NB4 (cell line): ENCODE data around the gene ABHD11.

Experiments
- DNase-seq: peaks from one replicate; pipeline ENCODE4 v3.0.0; 2010; ENCODE audit warnings: low read depth
- H3K4me3 ChIP-seq: one replicate; pipeline ENCODE4 v1.5.1; 2011; ENCODE audit warnings: mild to moderate bottlenecking, low read depth, low read length, moderate library complexity
- MYC ChIP-seq: IDR thresholded peaks from 2 replicates; pipeline ENCODE4 v1.6.1; 2011; ENCODE audit warnings: low read depth, low read length
- POLR2A ChIP-seq: IDR thresholded peaks from 2 replicates; pipeline ENCODE4 v1.6.1; 2011; ENCODE audit warnings: mild to moderate bottlenecking; ENCODE audit not compliant: insufficient read length; ENCODE audit errors: extremely low read depth
- TF ChIP-seq, protein P1 (sequence below): IDR thresholded peaks from one replicate; pipeline ENCODE4 v1.5.1; 2012; ENCODE audit warnings: low read depth, low read length
- TF ChIP-seq, protein P2 (sequence below): IDR thresholded peaks from 2 replicates; pipeline ENCODE4 v1.6.1; 2011; ENCODE audit warnings: low read depth, low read length

Gene ABHD11

DNA sequence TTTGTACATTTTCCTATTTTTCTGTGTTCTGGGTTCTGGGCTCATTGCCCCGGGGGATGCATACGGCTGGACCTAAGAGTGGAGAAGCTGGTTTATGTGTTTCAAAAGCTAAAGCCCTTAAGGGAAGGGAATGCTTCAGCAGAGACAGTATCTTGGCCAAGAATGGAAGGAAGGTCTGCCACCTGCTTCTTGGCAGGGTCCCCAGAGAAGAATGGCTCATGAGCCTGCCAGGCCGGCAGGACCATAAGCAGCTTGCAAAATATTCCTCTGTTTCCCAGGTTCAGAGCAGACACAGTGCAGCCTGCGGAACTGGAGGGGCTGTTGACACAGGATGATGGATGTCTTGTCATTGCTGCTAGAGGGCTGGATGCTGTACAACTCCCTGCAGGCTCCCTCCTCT lies 7.8 kb upstream of the ABHD11 start:
- H3K4me3 ChIP-seq = no peak overlapping the region
- DNase-seq = no peak
- TF ChIP-seq, protein P1, sequence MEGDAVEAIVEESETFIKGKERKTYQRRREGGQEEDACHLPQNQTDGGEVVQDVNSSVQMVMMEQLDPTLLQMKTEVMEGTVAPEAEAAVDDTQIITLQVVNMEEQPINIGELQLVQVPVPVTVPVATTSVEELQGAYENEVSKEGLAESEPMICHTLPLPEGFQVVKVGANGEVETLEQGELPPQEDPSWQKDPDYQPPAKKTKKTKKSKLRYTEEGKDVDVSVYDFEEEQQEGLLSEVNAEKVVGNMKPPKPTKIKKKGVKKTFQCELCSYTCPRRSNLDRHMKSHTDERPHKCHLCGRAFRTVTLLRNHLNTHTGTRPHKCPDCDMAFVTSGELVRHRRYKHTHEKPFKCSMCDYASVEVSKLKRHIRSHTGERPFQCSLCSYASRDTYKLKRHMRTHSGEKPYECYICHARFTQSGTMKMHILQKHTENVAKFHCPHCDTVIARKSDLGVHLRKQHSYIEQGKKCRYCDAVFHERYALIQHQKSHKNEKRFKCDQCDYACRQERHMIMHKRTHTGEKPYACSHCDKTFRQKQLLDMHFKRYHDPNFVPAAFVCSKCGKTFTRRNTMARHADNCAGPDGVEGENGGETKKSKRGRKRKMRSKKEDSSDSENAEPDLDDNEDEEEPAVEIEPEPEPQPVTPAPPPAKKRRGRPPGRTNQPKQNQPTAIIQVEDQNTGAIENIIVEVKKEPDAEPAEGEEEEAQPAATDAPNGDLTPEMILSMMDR = no peak
- TF ChIP-seq POLR2A = no peak
- TF ChIP-seq, protein P2, sequence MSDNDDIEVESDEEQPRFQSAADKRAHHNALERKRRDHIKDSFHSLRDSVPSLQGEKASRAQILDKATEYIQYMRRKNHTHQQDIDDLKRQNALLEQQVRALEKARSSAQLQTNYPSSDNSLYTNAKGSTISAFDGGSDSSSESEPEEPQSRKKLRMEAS = no peak
- TF ChIP-seq MYC = no peak

DNA sequence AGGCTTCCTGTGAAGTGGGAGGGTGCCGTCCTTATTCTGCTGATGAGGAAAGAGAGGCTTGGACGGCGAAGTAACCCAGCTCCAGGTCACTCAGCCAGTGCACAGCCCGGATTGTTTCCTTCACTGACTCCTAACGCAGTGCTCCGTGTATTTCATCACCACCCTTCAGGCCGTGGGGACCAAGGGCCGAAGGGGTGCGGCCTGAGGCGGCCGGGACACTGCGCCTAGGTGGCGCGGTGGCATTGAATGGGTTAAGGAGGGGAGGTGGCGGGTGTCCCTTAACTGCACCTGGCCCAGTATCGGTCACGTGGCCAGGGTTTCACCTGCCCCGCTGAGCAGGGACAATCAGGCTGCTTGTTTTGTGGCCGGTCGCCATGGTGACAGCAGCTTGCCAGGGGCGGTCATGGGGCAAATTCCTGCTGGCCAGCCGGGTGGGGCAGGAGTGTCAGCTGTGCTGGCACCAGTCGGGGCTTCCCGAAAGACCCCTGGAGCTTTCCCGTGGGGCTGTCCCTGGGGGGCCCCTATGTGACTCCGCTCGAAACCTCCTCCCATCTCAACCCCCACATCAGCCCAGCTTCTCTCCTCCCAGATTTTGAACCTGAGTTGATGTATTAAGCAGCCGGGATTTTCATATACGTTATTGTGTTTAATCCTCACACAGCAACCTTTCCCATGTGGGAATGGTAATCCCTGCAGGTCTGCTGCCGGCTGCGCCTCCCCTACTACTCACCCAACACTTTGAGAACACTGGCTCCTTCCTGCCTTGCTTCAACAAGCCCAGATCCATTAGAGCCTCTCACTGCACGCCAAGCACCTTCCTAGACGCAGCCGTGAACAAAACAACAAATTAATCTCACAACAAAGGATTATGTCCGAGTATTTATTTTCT lies 4.4 kb upstream of the ABHD11 start:
- no peak for DNase-seq
- TF ChIP-seq, protein P2 = no peak
- TF ChIP-seq, protein P1 = no peak
- TF ChIP-seq MYC = no peak
- no peak for TF ChIP-seq POLR2A
- no peak overlapping the region for H3K4me3 ChIP-seq

DNA sequence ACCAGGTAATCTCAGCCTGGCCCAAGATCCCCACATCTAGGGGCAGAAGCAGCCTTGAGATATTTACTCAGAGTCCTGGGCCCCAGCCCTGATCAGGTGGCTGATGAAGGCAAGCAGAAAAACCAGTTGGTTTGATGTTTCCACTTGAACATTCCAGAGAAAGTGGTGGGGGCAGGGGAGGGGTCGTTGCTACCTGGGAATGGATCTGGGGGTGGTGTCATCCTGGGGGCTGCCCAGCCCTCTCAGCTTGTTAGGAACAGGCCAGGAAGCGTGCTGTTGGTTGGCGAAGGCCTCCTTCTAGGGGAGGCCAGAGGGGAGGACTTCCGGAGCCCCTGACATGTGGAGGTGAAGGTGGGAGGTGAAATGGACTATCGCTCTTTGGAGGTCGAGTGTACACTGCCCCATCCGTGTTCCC lies 3.7 kb upstream of the ABHD11 start:
- no peak overlapping the region for H3K4me3 ChIP-seq
- TF ChIP-seq, protein P2 = no peak
- TF ChIP-seq, protein P1 = no peak
- TF ChIP-seq MYC (no peak), POLR2A (no peak)
- no peak for DNase-seq

DNA sequence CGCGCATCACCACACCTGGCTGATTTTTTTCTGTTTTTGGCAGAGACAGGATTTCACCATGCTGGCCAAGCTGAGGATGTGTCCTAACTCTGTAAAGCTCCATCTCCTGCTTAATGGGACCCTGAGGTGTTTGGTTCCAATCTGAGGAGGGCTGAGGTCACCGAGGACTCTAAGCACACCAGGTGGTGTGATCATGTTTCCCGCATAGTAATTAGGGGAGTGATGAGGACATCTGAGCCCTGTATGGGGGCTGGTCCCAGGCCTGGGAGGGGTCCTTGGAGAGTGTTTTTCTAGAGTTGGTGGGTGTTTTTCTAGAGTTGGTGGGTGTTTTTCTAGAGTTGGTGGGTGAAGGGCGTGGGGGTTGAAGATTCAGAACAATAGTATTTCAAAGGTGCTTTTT lies 3.0 kb upstream of the ABHD11 start:
- TF ChIP-seq POLR2A (no peak), MYC (no peak)
- TF ChIP-seq, protein P2 = no peak
- TF ChIP-seq, protein P1 = no peak
- no peak overlapping the region for H3K4me3 ChIP-seq
- no peak for DNase-seq

DNA sequence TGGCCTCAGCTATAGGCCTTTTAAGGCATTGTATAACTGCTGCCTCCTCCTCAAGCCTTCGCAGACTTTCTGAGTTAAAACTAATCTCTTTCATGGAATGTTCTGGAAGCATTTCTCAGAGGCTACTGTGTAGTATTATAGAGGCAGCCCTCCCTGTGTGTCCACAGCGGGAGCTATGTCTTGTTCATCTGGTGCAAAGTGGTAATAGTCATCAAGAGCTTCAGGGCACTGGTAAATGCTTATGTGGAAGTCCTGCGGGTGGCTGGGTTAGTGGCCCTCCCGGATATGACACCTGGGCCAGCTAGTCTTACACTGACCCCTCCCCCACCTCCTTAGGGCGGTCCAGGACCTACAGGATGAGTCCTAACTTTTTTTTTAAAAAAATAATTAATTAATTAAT lies 2.2 kb upstream of the ABHD11 start:
- TF ChIP-seq MYC (no peak), POLR2A (no peak)
- TF ChIP-seq, protein P1 = no peak
- TF ChIP-seq, protein P2 = no peak
- no peak overlapping the region for H3K4me3 ChIP-seq
- DNase-seq = no peak
